NOMO-1 treated with dmso at 0.1 percent for 144 hours (cell line): ENCODE measurements around the gene KDM2A.
"Not testable (repeated sequence)": the region's sequence is repeated elsewhere in the genome, so short reads cannot be mapped to it uniquely, and the experiment has no call there.

Experiments used
- DNase-seq: peaks from one replicate; lab custom pipeline; 2025; ENCODE audit not compliant: unreplicated experiment; lab: John Stamatoyannopoulos, UW

Gene KDM2A

DNA sequence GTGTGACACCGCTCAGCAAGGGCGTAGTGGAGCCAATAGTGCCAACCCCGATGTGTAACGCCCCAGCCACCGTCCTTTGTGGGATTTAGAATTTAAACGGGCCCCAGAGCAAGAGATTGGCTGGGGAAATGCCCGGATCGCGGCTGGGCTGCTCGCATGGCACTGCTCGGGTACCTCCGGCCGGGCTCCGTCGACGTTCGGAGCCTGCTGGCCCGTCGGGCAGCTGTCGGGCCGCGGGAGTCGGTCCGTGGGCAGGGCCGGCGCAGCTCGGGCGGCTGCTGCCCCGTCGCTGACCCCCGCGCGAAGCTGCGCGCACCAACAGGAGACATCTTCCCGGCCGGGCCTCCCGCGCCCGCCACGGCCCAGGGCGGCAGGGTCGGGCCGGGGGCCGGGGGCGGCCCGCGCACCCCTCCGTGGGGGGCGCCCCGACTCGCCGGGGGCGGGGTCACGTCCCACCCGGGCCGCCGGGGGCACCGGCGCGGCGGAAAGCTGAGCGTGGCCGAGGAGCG, 1.3 kb upstream of the KDM2A start:
- DNase-seq: peak; percentile 18

GRCh38 chr11:67118181-67118766, 789 bp upstream of the KDM2A start:
- DNase-seq: no peak

- no peak for DNase-seq
Measured at GRCh38 chr11:67119585-67120391, 725 bp downstream of the KDM2A start.

GRCh38 chr11:67120456-67120855, 1.4 kb downstream of the KDM2A start:
- DNase-seq: no peak

DNA sequence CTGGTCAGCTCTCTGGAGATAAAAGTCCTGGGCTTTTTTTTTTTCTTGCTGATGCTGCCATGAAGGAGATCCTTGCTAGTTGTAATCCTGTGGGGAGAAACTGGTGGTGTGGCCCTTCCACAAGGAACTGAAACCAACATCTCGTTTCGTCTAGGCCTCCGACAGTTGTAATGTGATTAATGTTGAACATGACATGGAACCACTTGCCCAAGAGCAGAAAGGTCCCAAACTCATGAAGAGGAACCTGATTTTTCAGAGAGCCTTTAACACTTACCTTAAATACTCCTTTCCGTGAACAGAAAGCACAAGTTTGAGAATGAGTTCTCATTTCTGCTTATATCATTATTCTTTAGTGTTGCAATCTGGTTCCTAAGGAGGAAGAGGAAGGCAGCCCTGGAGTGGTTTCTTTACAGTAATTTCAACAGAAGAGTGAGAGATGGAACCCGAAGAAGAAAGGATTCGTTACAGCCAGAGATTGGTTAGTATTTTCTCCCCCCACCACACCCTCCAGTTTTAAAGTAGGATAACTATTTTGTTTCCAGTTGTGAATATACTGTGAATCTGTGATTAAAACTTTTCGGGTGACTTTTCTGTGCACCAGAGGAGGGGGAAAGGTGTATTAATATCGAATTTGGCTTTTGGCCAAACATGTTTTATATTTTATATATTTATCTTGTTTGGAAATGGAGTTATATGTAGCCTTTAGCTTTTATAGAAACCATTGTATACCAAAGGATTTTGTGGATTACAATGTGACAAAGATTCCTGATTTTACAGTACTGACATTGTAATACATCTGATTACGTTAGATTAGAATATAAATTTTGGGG, 2.0 kb downstream of the KDM2A start:
- DNase-seq: peak; percentile 93

- DNase-seq: not testable (repeated sequence)
Measured at GRCh38 chr11:67123801-67124200, 4.7 kb downstream of the KDM2A start.

DNA sequence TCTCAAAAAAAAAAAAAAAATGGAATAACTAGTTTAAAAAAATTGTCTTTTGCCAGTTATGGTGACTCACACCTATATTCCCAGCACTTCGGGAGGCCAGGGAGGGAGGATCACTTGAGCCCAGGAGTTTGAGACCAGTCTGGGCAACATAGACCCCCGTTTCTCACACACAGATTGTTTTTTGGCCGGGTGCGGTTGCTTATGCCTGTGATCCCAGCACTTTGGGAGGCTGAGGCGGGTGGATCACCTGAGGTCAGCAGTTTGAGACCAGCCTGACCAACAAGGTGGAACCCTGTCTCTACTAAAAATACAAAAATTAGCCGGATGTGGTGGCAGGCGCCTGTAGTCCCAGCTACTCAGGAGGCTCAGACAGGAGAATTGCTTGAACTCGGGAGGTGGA, 7.2 kb downstream of the KDM2A start:
- DNase-seq: not testable (repeated sequence)

DNA sequence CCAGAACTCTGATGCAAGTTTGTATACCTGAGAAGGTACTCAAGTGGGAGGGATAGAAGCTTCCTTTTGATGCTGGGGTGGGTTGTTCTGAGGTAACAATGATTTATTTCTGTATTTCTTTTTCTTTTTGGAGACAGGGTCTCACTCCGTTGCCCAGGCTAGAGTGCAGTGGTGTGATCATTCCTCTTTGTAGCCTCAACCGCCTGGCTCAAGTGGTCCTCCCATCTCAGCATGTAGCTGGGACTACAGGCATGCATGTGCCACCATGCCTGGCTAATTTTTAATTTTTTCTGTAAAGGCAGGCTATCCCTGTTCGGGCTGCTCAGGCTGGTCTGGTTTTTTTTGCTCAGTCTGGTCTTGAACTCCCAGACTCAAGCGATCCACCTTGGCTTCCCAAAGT, 7.9 kb downstream of the KDM2A start:
- no peak for DNase-seq

- DNase-seq: not testable (repeated sequence)
Measured at GRCh38 chr11:67130861-67131260, 11.8 kb downstream of the KDM2A start.

DNA sequence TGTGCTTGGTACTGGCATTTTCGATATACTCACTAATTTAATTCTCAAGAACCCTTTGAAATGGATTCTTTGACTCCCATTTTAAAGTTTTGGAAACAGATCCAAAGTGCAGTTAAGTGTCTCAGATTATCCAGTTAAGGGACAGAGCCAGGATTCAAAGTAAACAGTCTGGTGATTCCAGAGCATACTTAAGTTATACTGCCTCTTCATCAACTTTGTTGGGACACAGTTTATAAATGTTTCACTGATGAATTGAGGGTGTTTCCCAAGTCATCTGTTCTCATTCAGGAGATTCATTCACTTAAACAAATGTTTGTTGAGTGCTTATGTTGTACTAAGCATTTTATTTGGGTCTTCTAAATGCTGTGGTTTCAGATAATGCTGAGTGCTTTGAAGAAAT, 17.1 kb downstream of the KDM2A start:
- no peak for DNase-seq

DNA sequence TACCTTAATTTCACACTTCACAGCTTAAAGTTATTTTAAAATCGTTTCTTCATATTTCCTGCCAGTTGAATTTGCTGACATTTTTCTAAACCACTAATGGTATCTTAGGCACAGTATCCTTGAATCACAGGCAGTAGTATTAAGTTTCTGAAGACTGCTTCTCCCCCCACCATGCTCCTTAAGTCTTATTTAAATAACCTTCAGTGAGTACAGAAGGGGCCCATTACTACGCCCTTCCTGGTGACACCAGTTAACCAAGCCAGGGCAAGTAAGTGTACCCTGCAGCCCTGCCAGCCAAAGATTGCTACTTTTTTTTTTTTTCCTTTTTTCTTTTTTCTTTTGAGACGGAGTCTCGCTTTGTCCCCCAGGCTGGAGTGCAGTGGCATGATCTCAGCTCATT, 19.9 kb downstream of the KDM2A start:
- no peak for DNase-seq

- no peak for DNase-seq
Measured at GRCh38 chr11:67146516-67147226, 27.6 kb downstream of the KDM2A start.

DNA sequence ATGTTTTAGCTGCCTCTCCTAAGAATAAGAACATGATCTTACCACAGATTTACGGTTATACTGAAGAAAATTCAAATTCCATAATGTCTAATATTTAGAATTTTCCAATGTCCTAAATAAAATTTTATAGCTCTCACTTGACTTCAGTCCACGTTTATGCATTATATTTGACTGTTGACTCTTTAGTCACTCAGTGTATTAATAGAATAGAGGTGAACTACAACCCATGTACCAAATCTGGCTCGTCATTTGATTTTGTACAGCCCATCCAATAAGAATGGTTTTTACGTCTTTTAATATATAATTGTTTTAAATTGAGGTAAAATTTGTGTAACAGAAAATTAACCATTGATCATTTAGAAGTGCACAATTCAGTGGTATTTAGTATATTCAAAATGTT, 34.9 kb downstream of the KDM2A start:
- no peak for DNase-seq

GRCh38 chr11:67154726-67155125, 35.7 kb downstream of the KDM2A start:
- no peak for DNase-seq

DNA sequence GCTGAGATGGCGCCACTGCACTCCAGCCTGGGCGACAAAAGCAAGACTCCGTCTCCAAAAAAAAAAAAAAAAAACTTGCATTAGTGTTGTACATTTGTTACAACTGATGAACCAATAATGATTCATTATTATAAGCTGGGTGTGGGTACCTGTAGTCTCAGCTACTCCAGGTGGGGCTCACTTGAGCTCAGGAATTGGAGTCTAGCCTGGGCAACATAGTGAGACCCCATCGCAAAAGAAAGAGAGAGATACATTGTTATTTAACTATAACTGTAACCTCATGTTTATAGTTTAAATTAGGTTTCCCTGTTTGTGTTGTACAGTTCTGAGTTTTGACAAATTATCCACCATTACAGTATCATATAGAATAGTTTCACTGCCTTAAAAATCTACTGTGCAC, 38.6 kb downstream of the KDM2A start:
- no peak for DNase-seq

DNA sequence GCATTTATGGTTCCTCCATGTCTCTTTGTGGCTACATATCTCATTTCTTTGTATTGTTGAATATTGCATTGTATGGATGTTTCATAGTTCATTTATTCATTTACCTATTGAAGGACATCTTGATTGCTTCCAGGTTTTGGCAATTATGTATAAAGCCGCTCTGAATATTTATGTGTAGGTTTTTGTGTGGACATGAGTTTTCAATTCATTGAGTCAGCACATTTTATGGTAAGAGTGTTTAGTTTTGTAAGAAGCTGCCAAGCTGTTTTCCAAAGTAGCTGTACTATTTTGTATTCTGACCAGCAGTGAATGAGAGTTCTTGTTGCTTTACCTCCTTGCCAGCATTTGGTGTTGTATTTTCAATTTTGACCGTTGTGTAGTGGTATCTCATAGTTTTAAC, 39.2 kb downstream of the KDM2A start:
- no peak for DNase-seq

- DNase-seq: no peak
Measured at GRCh38 chr11:67160045-67160444, 41.0 kb downstream of the KDM2A start.

DNA sequence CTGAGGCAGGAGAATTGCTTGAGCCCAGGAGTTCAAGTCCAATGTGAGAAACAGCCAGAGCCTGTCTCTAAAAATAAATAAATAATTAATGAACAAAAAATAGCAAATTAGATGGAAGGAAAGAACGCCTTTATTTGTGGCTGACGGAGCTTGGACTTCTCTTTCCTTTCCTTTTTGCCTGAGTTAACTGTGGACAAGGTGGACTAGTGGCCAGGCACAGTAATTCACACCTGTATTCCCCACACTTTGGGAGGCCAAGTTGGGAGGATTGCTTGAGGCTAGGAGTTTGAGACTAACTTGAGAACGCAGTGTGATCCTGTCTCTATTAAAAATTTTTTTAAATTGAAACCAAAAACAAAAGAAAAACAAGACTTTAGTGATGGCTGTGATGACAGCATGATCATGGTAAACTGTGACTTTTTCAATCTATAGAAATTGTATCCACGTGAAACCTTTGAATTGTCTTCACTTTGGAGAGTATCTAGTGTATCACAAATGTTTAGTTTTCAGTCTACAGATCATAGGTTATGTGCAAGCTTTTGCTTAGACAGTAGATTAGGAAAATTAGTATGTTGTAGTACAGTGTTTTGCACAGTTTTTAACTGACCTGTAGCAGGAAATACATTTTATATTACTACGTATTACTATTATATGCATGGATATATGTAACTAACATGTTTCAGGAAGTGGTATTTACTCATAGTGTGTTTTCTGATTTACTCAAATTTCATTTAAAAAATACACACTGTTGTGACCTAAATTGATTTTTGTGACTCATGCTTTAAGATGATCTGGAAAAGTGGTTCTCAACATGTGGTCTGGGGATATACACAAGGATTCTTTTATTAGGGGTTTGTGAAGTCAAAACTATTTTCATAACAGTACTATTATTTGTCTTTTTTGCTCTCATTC, 42.1 kb downstream of the KDM2A start:
- no peak for DNase-seq

DNA sequence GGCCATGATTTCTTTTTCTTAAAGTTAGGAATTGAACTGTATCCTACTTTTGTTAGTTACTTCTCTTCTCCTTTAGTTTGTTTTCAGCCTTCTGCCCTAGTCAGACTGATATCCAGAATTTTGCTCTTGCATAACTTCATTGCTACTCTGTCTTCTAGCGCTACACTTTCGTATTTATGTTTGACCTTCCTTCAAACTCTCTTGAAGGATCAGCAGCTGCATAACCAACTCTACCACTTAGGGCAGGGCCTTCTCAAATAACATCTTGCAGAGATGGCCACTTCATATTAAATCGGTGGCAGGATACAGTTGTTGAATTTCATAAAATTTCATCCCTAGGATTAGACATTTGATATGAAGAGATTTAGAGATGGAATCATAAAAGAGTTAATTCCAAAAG, 43.9 kb downstream of the KDM2A start:
- no peak for DNase-seq

DNA sequence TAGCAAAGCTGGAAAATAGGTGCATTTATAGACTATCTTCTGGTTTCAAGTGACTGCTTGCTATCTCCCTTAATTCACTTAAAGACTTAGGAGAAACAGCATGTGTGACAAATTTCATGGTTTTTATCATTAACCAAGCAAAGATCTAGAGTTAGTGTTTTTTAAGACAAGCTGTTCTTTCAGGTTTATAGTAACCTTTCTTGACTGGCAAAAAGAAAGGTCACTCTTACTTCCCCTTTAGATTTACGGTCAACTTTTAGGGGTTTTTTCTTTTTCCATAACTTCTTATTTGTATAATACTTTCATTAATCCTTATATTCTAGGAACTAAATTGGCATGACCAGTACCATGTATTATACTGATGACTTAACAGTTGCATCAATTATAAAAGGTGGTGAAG, 46.6 kb downstream of the KDM2A start:
- no peak for DNase-seq
